GM23338 (cell line): ENCODE data around the gene CDHR5. TPM values are rescaled to one million over a fixed set of nuclear protein-coding genes. Genes with fewer than 3 reads are reported as not detected.
A peak's percentile ranks its signal among the peaks of the same experiment; 100 is the strongest.

Source experiments
- ATAC-seq: fragments of 200-7000 bp; cut with Tn5 transposase; 3 replicates; pipeline ENCODE4 v1.9.1; 2020
- DNase-seq: peaks from one replicate; pipeline ENCODE4 v3.0.0-alpha.2; 2015; ENCODE audit warnings: low spot score
- H2AFZ ChIP-seq: fragments of 200-600 bp; sonication (generic); 2 replicates; pipeline ENCODE4 v1.8.0; 2016; ENCODE audit warnings: antibody characterized with exemption, mild to moderate bottlenecking, moderate library complexity
- H3F3A ChIP-seq: fragments of 200-600 bp; sonication (generic); replicated peaks from 2 replicates; pipeline ENCODE4 v1.8.0; 2017; ENCODE audit warnings: antibody characterized with exemption, mixed run types, low read depth
- H3K27ac ChIP-seq: fragments of 200-600 bp; sonication (generic); 2 replicates; pipeline ENCODE4 v1.6.1; 2016; ENCODE audit warnings: low read depth
- H3K27me3 ChIP-seq: fragments of 200-600 bp; sonication (generic); 2 replicates; pipeline ENCODE4 v1.8.0; 2016; ENCODE audit warnings: mild to moderate bottlenecking, mixed run types, moderate library complexity; ENCODE audit not compliant: insufficient read depth
- H3K36me3 ChIP-seq: fragments of 200-600 bp; sonication (generic); 2 replicates; pipeline ENCODE4 v1.8.0; 2016; ENCODE audit warnings: mild to moderate bottlenecking; ENCODE audit not compliant: insufficient read depth
- H3K4me1 ChIP-seq: fragments of 200-600 bp; sonication (generic); 2 replicates; pipeline ENCODE4 v1.8.0; 2016; ENCODE audit warnings: mild to moderate bottlenecking, moderate library complexity; ENCODE audit not compliant: insufficient read depth
- H3K4me2 ChIP-seq: fragments of 200-600 bp; sonication (generic); 2 replicates; pipeline ENCODE4 v1.7.1; 2017; ENCODE audit warnings: mixed run types
- H3K4me3 ChIP-seq: fragments of 200-600 bp; sonication (generic); 2 replicates; pipeline ENCODE4 v1.6.1; 2016; ENCODE audit warnings: mixed run types
- H3K79me2 ChIP-seq: fragments of 200-600 bp; sonication (generic); replicated peaks from 2 replicates; pipeline ENCODE4 v1.8.0; 2017; ENCODE audit warnings: mild to moderate bottlenecking; ENCODE audit not compliant: insufficient read depth
- H3K9me2 ChIP-seq: fragments of 200-600 bp; sonication (generic); 2 replicates; pipeline ENCODE4 v1.8.0; 2017; ENCODE audit not compliant: insufficient read depth
- H4K20me1 ChIP-seq: fragments of 200-600 bp; sonication (generic); replicated peaks from 2 replicates; pipeline ENCODE4 v1.8.0; 2017; ENCODE audit warnings: mild to moderate bottlenecking; ENCODE audit not compliant: insufficient read depth
- H3K27ac Mint-ChIP-seq: 2 replicates; pipeline ENCODE4 v1.8.0; 2020; ENCODE audit warnings: inconsistent platforms, mild to moderate bottlenecking, moderate library complexity, mixed read lengths
- H3K27me3 Mint-ChIP-seq: 3 replicates; pipeline ENCODE4 v1.8.0; 2022; ENCODE audit warnings: low read depth, mild to moderate bottlenecking, moderate library complexity, mixed read lengths, inconsistent platforms; ENCODE audit not compliant: insufficient read depth, poor library complexity
- H3K36me3 Mint-ChIP-seq: 3 replicates; pipeline ENCODE4 v1.8.0; 2021; ENCODE audit warnings: low read depth, mild to moderate bottlenecking, inconsistent platforms, moderate library complexity, mixed read lengths
- H3K4me1 Mint-ChIP-seq: 3 replicates; pipeline ENCODE4 v1.8.0; 2020; ENCODE audit warnings: mild to moderate bottlenecking, inconsistent platforms, mixed read lengths
- H3K4me3 Mint-ChIP-seq: 3 replicates; pipeline ENCODE4 v1.8.0; 2021; ENCODE audit warnings: moderate library complexity, mild to moderate bottlenecking, inconsistent platforms, mixed read lengths
- H3K9me3 Mint-ChIP-seq: 3 replicates; pipeline ENCODE4 v1.8.0; 2020; ENCODE audit warnings: moderate library complexity, mild to moderate bottlenecking, inconsistent platforms, mixed read lengths
- EZH2phosphoT487 ChIP-seq: fragments of 200-600 bp; sonication (generic); IDR thresholded peaks from one replicate; pipeline ENCODE4 v1.8.1; 2018; ENCODE audit warnings: antibody characterized with exemption; ENCODE audit not compliant: unreplicated experiment
- JUNB ChIP-seq: IDR thresholded peaks from one replicate; pipeline ENCODE4 v1.6.1; 2016; ENCODE audit warnings: antibody characterized with exemption; ENCODE audit not compliant: unreplicated experiment
- NANOG ChIP-seq: IDR thresholded peaks from 2 replicates; pipeline ENCODE4 v1.6.1; 2016; ENCODE audit warnings: antibody characterized with exemption, borderline replicate concordance
- STAT1 ChIP-seq: IDR thresholded peaks from one replicate; pipeline ENCODE4 v1.6.1; 2016; ENCODE audit warnings: antibody characterized with exemption; ENCODE audit not compliant: unreplicated experiment
- ZNF114 ChIP-seq: fragments of 250-450 bp; sonication (Bioruptor Pico); IDR thresholded peaks from 2 replicates; pipeline ENCODE4 v1.5.0; 2020; ENCODE audit warnings: mild to moderate bottlenecking, moderate library complexity
- polyA plus RNA-seq: library from polyadenylated mRNA; unstranded; fragments of >200 nt; fragmentation: Nextera tagmentation; extraction: Ambion mirVana; gene quantifications from 2 replicates; pipeline ENCODE4 v1.2.1, GENCODE V29; 2016
- total RNA-seq: library from RNA; depleted of rRNA; stranded (reverse); fragments of >200 nt; shearing (Covaris generic); gene quantifications from 2 replicates; pipeline ENCODE4 v1.2.3, GENCODE V29; 2014
- TF ChIP-seq, protein P1 (sequence below): IDR thresholded peaks from one replicate; pipeline ENCODE4 v1.6.1; 2018; ENCODE audit warnings: antibody characterized with exemption; ENCODE audit not compliant: unreplicated experiment
- TF ChIP-seq, protein P2 (sequence below): IDR thresholded peaks from 2 replicates; pipeline ENCODE4 v1.6.1; 2016; ENCODE audit warnings: antibody characterized with exemption

Gene CDHR5
- total and polyA plus RNA-seq, 2 experiments from 2014 or later, result not detected

DNA sequence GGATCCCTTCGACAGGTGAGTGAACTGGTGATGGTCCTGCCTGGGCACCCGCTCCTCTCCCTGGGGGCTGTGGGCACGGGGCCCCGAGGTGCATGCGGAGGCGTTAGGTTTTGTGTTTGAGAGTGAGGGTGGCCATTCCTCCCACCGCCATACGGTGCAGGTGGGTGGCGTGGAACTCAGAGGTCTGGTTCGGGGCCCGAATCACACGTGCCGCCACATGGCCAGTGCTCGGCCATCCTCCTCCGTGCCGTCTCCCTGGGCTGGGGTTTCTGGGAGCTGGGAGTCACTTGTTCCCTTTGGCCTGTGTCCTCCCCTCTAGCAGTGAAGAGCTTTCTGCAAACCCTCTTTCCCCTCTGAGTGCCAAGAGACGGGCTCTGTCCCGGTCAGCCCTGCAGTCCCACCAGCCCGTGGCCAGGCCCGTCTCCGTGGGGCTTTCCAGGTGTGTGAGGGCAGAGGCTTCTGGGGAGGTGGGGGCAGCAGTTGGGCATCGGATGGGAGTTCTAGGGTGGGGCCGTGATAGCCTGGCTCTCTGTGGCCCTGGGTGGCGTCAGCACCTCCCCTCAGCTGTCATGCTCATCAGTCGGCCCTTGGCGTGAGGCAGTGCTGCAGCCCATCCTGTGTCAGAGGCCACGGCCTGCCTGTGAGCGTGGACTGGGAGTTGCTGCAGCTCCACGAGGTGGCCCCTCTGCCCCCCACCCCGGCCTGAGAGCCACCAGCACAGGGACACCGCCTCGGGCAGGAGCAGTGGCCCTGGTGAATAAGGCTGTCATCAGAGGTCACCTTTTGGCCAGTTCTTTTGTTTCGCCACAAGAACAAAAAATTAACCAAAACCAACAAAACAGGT is 19.2 kb downstream of the CDHR5 start (continued):
- TF ChIP-seq, protein P1, sequence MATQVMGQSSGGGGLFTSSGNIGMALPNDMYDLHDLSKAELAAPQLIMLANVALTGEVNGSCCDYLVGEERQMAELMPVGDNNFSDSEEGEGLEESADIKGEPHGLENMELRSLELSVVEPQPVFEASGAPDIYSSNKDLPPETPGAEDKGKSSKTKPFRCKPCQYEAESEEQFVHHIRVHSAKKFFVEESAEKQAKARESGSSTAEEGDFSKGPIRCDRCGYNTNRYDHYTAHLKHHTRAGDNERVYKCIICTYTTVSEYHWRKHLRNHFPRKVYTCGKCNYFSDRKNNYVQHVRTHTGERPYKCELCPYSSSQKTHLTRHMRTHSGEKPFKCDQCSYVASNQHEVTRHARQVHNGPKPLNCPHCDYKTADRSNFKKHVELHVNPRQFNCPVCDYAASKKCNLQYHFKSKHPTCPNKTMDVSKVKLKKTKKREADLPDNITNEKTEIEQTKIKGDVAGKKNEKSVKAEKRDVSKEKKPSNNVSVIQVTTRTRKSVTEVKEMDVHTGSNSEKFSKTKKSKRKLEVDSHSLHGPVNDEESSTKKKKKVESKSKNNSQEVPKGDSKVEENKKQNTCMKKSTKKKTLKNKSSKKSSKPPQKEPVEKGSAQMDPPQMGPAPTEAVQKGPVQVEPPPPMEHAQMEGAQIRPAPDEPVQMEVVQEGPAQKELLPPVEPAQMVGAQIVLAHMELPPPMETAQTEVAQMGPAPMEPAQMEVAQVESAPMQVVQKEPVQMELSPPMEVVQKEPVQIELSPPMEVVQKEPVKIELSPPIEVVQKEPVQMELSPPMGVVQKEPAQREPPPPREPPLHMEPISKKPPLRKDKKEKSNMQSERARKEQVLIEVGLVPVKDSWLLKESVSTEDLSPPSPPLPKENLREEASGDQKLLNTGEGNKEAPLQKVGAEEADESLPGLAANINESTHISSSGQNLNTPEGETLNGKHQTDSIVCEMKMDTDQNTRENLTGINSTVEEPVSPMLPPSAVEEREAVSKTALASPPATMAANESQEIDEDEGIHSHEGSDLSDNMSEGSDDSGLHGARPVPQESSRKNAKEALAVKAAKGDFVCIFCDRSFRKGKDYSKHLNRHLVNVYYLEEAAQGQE, result no peak
- TF ChIP-seq ZNF114 (CRISPR knock-in tag), result no peak
- no peak for TF ChIP-seq JUNB
- TF ChIP-seq STAT1, result no peak
- TF ChIP-seq, protein P2, sequence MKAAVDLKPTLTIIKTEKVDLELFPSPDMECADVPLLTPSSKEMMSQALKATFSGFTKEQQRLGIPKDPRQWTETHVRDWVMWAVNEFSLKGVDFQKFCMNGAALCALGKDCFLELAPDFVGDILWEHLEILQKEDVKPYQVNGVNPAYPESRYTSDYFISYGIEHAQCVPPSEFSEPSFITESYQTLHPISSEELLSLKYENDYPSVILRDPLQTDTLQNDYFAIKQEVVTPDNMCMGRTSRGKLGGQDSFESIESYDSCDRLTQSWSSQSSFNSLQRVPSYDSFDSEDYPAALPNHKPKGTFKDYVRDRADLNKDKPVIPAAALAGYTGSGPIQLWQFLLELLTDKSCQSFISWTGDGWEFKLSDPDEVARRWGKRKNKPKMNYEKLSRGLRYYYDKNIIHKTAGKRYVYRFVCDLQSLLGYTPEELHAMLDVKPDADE, result no peak

- no peak overlapping the region for H3K4me3 Mint-ChIP-seq
- H4K20me1 ChIP-seq, result peaks cover 5% of the 10 kb centered on the region; the same call in 1 of the 2 replicates
- peaks cover 8% of the 10 kb centered on the region for H3K27me3 Mint-ChIP-seq
- no peak for DNase-seq
- H3K4me1 ChIP-seq, result no peaks in the 10 kb centered on the region
- H3K4me3 ChIP-seq, result no peak overlapping the region
- H3K79me2 ChIP-seq, result peaks cover 4% of the 10 kb centered on the region; the same call in 1 of the 2 replicates
- no peak overlapping the region for H3K27ac ChIP-seq
- peak; percentile 8 for TF ChIP-seq EZH2phosphoT487
- no peak for TF ChIP-seq ZNF114 (CRISPR knock-in tag)
- H3K27ac Mint-ChIP-seq, result no peak overlapping the region
- peaks cover 62% of the 10 kb centered on the region for H3K36me3 Mint-ChIP-seq
- H3K36me3 ChIP-seq, result peaks cover 46% of the 10 kb centered on the region
- H2AFZ ChIP-seq, result no peak overlapping the region
- no peaks in the 10 kb centered on the region for H3K27me3 ChIP-seq
- ATAC-seq, result no peak
- no peaks in the 10 kb centered on the region; the same call in 2 of the 3 replicates for H3K4me1 Mint-ChIP-seq
- H3K9me3 Mint-ChIP-seq, result no peaks in the 10 kb centered on the region
- no peak overlapping the region for H3K4me2 ChIP-seq
- H3F3A ChIP-seq, result peaks cover 20% of the 10 kb centered on the region; the same call in 1 of the 2 replicates
- no peaks in the 10 kb centered on the region for H3K9me2 ChIP-seq
These were observed 21.6 kb downstream of the CDHR5 start for GRCh38 chr11:603154-603553.

DNA sequence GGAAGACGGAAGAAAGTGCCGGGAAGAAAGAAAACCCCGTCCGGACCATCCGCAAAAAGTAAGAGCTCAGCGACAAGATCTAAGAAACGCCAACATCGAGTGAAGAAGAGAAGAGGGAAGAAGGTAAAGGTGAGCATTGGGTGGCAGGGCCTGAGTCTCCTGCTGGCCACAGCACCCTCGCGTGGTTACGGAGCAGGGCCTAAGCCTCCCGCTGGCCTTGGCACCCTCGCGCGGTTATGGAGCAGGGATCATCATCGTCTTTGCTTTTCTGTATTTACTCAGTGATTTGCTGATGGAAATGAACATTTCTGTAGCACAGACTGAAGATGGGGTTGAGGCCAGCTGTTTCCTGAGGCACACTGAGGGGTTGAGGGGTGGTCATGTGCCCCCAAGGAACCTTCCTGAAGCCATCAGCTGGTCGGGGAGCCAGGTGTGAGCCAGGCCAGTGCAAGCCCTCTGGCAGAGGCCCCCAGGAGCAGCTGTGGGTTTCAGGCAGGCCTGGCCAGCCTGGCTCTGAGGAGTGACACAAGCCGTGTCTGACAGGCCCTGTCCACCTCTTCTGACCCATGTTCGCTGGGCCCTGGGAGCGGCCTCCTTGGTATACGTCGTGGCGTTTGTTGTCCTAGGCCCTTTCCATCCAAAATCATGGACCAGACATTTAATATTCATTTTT is 23.0 kb downstream of the CDHR5 start:
- H3K9me3 Mint-ChIP-seq, result no peaks in the 10 kb centered on the region; the same call in 1 of the 3 replicates
- no peak for DNase-seq
- no peak overlapping the region for H3K4me2 ChIP-seq
- H3K4me3 ChIP-seq, result no peak overlapping the region
- H3K27me3 Mint-ChIP-seq, result peaks cover 6% of the 10 kb centered on the region
- peaks cover 42% of the 10 kb centered on the region for H3K36me3 ChIP-seq
- no peak overlapping the region for H3K27ac ChIP-seq
- no peaks in the 10 kb centered on the region for H3K27me3 ChIP-seq
- TF ChIP-seq, protein P2, result no peak
- TF ChIP-seq NANOG, result no peak
- no peak for TF ChIP-seq EZH2phosphoT487
- TF ChIP-seq, protein P1, result no peak
- no peak overlapping the region for H3K27ac Mint-ChIP-seq
- H3F3A ChIP-seq, result peaks cover 17% of the 10 kb centered on the region; the same call in 1 of the 2 replicates
- H4K20me1 ChIP-seq, result peaks cover 8% of the 10 kb centered on the region; the same call in 1 of the 2 replicates
- peaks cover 4% of the 10 kb centered on the region; the same call in 1 of the 2 replicates for H3K79me2 ChIP-seq
- no peak overlapping the region for H3K4me3 Mint-ChIP-seq
- no peaks in the 10 kb centered on the region; the same call in 2 of the 3 replicates for H3K4me1 Mint-ChIP-seq
- H3K4me1 ChIP-seq, result no peaks in the 10 kb centered on the region
- no peaks in the 10 kb centered on the region for H3K9me2 ChIP-seq
- no peak for ATAC-seq
- H2AFZ ChIP-seq, result no peak overlapping the region
- peaks cover 60% of the 10 kb centered on the region for H3K36me3 Mint-ChIP-seq
